HG02763 (cell line): ENCODE measurements around the gene PDCD1LG2.
A peak's percentile ranks its signal among the peaks of the same experiment; 100 is the strongest.

Experiments used
- ATAC-seq: cut with Tn5 transposase; IDR thresholded peaks from one replicate; pipeline ENCODE4 v1.9.1; 2021; ENCODE audit warnings: mild to moderate bottlenecking, moderate library complexity; ENCODE audit not compliant: unreplicated experiment

PDCD1LG2 gene

GRCh38 chr9:5529683-5530221, 19.4 kb downstream of the PDCD1LG2 start:
- peak; percentile 63 for ATAC-seq

GRCh38 chr9:5531101-5531882, 21.0 kb downstream of the PDCD1LG2 start:
- ATAC-seq: no peak

GRCh38 chr9:5532306-5532705, 22.0 kb downstream of the PDCD1LG2 start:
- no peak for ATAC-seq

GRCh38 chr9:5532790-5533189, 22.5 kb downstream of the PDCD1LG2 start:
- no peak for ATAC-seq

- no peak for ATAC-seq
These were observed 26.4 kb downstream of the PDCD1LG2 start for GRCh38 chr9:5536684-5537083.

GRCh38 chr9:5543875-5544702, 33.8 kb downstream of the PDCD1LG2 start:
- no peak for ATAC-seq

GRCh38 chr9:5549658-5550650, 39.6 kb downstream of the PDCD1LG2 start:
- no peak for ATAC-seq

- no peak for ATAC-seq
These were observed 41.2 kb downstream of the PDCD1LG2 start for GRCh38 chr9:5551368-5552150.

- ATAC-seq: no peak
These were observed 42.0 kb downstream of the PDCD1LG2 start for GRCh38 chr9:5552301-5552700.

- ATAC-seq: no peak
These were observed 42.9 kb downstream of the PDCD1LG2 start for GRCh38 chr9:5553211-5553610.

GRCh38 chr9:5554254-5554653, 43.9 kb downstream of the PDCD1LG2 start:
- peak; percentile 47 for ATAC-seq

- no peak for ATAC-seq
These were observed 45.9 kb downstream of the PDCD1LG2 start for GRCh38 chr9:5556101-5556705.

- no peak for ATAC-seq
These were observed 47.6 kb downstream of the PDCD1LG2 start for GRCh38 chr9:5557606-5558587.

GRCh38 chr9:5559659-5560058, 49.3 kb downstream of the PDCD1LG2 start:
- no peak for ATAC-seq

- ATAC-seq: no peak
These were observed 50.2 kb downstream of the PDCD1LG2 start for GRCh38 chr9:5560443-5561100.

- ATAC-seq: no peak
These were observed 51.6 kb downstream of the PDCD1LG2 start for GRCh38 chr9:5561828-5562488.

GRCh38 chr9:5562806-5563416, 52.6 kb downstream of the PDCD1LG2 start:
- ATAC-seq: no peak
